Stimulated activated CD4-positive, alpha-beta T cell treated with anti-CD3 and anti-CD28 coated beads, Interleukin-1b, Interleukin-23, amount 100 ng/mL, for 1 hour (primary cell): ENCODE data around the gene SPECC1L.

Experiments
- DNase-seq, 2 donors: peaks; one replicate each; pipeline ENCODE4 v3.0.0-alpha.2; 2020; ENCODE audit warnings: low read depth in 2 of 2

SPECC1L gene

DNA sequence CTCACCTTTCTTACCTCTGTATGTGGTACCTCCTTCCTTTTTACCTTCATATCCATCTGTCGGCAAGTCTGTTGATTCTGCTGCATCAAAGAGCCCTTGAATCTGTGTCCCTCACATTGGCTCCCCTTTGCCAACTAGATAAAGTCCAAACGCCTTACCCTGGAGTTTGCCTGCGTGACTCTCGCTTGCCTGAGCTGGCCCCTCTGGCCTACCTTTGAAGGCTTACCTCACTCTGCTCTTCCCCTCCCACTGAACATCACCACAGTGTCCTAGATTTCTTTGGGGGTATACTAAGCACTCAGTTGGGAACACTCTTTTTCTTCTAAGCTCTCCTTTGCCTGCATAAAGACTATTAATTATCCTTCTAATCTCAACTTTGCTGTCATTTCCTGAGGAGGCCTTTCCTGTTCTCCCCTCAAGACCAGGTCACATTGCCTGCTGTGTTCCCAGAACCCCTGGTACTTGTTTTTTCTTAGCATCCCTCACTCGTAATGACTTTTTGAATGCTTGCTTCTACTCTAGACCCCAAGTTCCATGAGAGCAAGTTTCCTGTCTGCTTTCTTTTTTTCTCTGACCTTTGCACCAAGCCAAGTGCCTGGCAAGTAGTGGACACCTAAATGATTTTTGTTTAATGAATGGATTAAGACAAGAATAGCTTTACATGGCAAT lies 89.0 kb downstream of the SPECC1L start:
- no peak for DNase-seq

GRCh38 chr22:24361976-24362646 lies 91.5 kb downstream of the SPECC1L start:
- DNase-seq: no peak

- DNase-seq: no peak
These were observed 92.6 kb downstream of the SPECC1L start for GRCh38 chr22:24363243-24363642.

- no peak for DNase-seq
These were observed 96.1 kb downstream of the SPECC1L start for GRCh38 chr22:24366701-24367100.

DNA sequence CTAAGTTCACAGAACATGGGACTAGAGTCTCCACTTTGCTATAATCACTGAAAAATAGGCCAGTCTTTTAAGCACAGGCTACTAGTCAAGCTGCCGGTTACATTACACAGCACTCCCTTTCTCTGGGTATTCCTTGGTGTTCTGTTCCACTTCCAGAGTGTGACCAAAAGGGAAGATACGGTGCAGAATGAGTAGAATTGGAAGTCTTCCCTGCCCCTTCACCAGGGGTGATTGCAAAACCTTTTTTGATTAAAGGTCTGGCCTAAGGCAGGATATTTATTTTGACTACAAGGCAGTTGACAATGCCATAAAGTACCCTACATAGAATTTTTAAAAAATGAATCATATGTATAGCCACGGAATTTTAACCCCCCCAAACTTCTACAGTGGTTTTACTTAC lies 97.2 kb downstream of the SPECC1L start:
- no peak for DNase-seq

- no peak for DNase-seq
These were observed 99.8 kb downstream of the SPECC1L start for GRCh38 chr22:24370401-24370800.

DNA sequence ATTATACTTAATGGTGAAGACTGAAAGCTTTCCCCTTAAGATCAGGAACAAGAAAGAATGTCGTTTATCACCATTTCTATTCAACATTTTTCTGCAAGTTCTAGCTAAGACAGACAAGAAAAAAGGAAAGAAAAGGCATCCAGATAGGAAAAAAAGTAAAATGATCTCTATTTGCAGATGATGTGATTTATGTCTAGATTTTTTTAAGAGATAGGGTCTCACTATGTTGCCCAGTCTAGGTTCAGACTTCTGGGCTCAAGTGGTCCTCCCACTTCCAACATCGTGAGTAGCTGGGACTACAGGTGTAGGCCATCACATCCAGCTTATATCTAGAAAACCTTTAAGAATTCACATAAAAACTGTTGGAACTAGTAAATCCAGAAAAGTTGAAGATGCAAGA lies 105.4 kb downstream of the SPECC1L start:
- DNase-seq: no peak

- DNase-seq: no peak
These were observed 106.0 kb downstream of the SPECC1L start for GRCh38 chr22:24376586-24376985.

DNA sequence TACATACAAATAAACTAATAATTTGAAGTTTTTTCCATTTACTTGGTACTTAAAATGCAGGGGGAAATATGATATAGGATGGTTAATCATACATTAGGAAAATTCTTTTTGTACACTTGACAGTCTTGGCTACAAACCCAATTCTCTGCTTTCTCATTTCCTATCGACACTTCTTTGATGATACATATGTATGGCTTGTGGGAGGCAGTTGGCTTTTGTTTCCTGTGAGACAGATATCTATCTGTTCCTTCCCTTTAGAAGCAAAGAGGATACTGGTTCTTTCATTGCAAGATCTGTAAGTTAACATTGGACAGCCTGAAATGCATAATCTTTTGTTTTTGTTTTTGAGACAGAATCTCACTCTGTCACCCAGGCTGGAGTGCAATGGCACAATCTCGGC lies 108.9 kb downstream of the SPECC1L start:
- DNase-seq: no peak

GRCh38 chr22:24380220-24380904 lies 109.7 kb downstream of the SPECC1L start:
- DNase-seq: no peak

DNA sequence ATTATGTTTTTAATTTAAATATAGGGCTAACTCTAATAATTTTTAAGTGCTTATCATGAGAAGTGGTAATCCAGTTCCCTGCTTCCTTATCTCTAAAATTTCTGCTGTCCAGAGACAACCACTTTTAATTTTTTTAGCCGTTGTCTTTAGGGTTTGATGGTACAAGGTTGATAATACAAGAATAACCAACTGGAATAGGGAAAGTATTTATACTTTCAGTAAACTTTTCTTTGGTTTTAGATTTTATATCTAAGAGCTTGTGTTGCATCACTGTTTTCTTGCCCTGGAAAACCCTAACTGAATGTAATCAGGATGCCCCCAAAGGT lies 110.2 kb downstream of the SPECC1L start:
- DNase-seq: no peak

GRCh38 chr22:24383061-24383460 lies 112.4 kb downstream of the SPECC1L start:
- DNase-seq: no peak

DNA sequence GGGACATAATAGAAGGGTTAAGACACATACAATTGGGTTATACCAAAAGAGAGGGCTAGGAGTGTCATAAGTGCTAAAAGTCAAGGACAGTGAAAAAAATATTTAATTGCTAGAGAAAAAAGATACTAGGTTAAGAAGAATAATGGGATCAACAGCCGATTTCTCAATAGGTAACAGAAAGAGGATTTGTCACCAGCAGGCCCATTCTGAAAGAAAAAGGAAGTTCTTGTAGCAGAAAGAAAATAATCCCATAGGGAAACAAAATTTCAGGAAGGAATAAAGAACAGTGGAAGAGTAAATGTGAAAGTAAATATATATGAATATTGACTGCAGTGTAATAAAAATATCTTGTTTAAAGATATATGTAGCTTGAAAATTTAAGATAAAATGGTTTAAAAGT lies 113.5 kb downstream of the SPECC1L start:
- DNase-seq: no peak

DNA sequence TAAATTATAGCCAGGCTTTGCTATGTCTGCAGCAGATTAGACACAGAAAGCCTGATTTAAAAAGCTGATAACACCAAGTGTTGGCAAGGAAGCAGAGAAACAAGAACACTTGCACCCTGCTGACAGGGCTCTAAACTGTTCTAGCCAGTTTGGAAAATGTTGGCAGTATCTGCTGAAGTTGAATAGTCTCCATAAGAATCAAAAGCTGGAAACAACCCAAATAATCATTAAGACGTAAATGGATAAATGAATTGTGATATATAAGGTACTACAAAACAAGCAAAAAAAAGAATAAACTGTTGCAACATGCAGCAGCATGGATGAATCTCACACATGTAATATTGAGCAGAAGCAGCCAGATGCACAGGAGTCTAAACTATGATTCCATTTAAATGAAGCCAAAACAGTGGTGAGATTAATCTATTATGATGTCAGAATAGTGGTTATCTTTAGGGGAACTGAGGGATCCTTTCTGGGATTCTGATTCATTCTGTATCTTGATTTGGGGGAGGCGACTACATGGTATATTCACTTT lies 116.4 kb downstream of the SPECC1L start:
- no peak for DNase-seq

DNA sequence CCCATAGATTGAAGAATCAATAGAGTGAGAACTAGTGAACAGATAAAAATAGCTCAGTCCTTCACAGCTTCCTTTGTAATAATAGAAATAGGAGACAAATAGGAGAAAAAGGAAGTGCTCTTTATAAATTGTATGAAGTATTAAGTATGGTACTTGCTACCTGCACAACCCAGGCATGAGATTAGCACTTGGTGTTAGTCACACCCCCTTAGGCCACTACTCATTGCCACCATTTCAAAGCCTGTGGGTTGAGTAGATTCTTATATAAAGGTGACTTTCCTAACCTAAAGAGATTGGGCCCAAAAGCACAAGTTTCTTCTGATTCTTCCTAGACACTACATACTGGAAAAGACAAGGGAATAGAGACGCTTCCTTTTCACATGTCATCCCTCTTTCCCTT lies 119.0 kb downstream of the SPECC1L start:
- DNase-seq: no peak

DNA sequence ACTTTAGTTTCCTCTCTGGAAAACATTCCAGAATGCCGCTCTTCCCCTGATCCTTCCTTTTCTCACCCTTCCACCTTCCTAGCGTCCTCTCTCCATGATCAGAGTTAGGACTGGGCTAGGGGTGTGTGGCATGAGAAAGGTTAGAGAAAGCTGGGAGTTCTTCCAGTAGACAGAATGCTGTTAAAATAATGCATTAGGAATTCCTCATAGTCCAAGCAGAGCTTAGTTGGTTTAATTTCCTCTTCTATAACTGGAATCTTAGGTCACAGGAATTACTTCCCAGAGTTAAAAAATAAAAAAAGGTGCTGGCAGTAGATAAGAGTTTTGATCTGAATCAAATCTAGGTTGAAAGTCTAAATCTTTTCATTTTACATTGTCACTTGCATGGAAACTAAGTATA lies 119.5 kb downstream of the SPECC1L start:
- no peak for DNase-seq

- no peak for DNase-seq
These were observed 119.9 kb downstream of the SPECC1L start for GRCh38 chr22:24390576-24390975.

DNA sequence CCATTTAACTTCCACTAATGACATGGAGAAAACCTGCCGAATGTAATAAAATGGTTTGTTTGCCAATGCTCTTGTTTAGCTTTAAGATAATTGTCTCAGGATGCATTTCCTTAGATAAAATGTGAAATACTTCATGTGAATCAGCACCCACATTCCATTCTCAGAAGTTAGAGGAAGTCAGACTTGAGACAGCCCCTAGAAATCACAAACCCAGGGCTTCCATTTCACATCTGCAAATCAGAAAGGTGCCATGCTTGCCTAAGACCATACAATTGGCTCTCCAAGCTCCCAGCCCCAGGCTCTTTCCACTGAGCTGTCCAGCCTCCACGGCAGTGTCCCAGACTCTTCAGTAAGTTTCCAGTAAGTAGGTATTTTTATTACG lies 121.2 kb downstream of the SPECC1L start:
- no peak for DNase-seq

DNA sequence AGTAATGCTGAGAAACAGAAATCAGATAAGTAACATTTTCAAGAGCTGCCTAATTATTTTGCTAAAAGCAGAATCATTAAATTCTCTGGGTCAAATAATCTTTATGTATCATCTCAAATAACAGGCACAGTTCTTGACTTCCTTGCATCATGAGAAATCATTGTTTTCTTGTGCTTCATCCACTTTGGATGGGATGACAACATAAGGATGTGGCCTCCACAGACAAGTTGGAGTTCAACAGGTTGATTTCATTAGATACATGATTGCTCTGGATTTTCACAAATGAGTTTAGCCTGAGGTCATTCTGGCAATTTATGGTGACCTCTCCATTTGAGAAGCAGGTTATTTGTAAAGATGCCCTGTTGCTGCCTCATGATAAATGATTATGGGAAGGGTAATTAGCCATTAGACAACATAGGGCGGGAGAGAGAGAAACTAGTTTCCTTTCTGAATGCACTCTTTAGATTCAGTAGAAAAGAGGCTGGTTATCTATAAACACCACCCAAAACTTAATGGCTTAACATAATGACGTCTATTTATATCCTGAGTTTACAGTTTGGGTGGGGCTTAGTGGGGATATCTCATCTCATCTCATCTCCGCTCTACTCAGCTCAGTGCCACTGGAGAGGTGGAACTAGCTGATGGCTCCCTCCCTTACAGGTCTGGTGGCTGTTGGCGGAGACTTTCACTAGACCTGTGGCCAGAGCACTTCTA lies 121.7 kb downstream of the SPECC1L start:
- DNase-seq: no peak

DNA sequence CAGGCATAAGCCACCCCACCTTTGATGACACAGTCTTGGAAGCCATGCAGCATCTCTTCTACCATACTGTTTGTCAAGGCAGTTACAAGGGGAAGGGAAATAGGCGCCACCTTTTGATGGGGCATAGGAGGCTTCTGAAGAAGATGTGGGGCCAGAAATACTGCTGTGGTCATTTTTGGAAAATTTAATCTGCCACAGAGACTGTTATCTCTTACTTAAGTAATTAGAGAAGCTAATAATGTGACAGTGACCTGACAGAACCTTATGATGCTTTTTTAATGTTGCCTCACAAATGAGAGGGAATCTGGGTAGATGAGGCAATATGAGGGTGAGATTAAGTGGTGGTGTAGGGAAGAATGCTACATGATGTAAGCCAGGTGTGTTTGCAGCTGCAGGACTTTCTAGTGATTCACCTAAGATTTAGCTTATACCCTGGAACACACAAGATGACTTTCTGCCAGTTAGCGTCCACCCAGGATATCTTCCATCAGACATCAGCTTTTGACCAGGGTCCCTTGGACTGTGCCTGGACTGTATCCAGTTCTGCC lies 122.5 kb downstream of the SPECC1L start:
- no peak for DNase-seq

GRCh38 chr22:24393848-24394247 lies 123.2 kb downstream of the SPECC1L start:
- no peak for DNase-seq

DNA sequence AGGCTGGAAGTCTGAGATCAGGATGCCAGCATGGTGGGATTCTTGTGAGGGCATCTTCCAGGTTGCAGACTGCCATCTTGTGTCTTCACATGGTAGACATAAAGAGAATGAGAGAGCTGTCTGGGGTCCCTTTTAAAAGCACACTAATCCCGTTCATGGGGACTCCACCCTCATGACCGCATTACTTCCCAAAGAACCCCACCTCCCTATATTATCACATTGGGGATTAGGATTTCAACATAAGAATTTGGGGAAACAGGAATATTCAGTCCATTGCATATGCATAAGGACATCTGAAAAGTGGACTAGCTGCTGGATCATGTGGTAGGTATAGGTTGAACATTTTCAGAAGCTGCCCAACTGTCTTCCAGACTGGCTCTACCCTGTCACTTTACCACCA lies 123.6 kb downstream of the SPECC1L start:
- no peak for DNase-seq
